GM23338 (cell line): ENCODE measurements around the gene PRRG1. TPM values are rescaled to one million over a fixed set of nuclear protein-coding genes. Genes with fewer than 3 reads are reported as not detected.

Experiments used
- ATAC-seq: fragments of 200-7000 bp; cut with Tn5 transposase; 3 replicates; pipeline ENCODE4 v1.9.1; 2020
- DNase-seq: peaks from one replicate; pipeline ENCODE4 v3.0.0-alpha.2; 2015; ENCODE audit warnings: low spot score
- H2AFZ ChIP-seq: fragments of 200-600 bp; sonication (generic); 2 replicates; pipeline ENCODE4 v1.8.0; 2016; ENCODE audit warnings: antibody characterized with exemption, mild to moderate bottlenecking, moderate library complexity
- H3F3A ChIP-seq: fragments of 200-600 bp; sonication (generic); replicated peaks from 2 replicates; pipeline ENCODE4 v1.8.0; 2017; ENCODE audit warnings: antibody characterized with exemption, mixed run types, low read depth
- H3K27ac ChIP-seq: fragments of 200-600 bp; sonication (generic); 2 replicates; pipeline ENCODE4 v1.6.1; 2016; ENCODE audit warnings: low read depth
- H3K27me3 ChIP-seq: fragments of 200-600 bp; sonication (generic); 2 replicates; pipeline ENCODE4 v1.8.0; 2016; ENCODE audit warnings: mild to moderate bottlenecking, mixed run types, moderate library complexity; ENCODE audit not compliant: insufficient read depth
- H3K36me3 ChIP-seq: fragments of 200-600 bp; sonication (generic); 2 replicates; pipeline ENCODE4 v1.8.0; 2016; ENCODE audit warnings: mild to moderate bottlenecking; ENCODE audit not compliant: insufficient read depth
- H3K4me1 ChIP-seq: fragments of 200-600 bp; sonication (generic); 2 replicates; pipeline ENCODE4 v1.8.0; 2016; ENCODE audit warnings: mild to moderate bottlenecking, moderate library complexity; ENCODE audit not compliant: insufficient read depth
- H3K4me2 ChIP-seq: fragments of 200-600 bp; sonication (generic); 2 replicates; pipeline ENCODE4 v1.7.1; 2017; ENCODE audit warnings: mixed run types
- H3K4me3 ChIP-seq: fragments of 200-600 bp; sonication (generic); 2 replicates; pipeline ENCODE4 v1.6.1; 2016; ENCODE audit warnings: mixed run types
- H3K79me2 ChIP-seq: fragments of 200-600 bp; sonication (generic); replicated peaks from 2 replicates; pipeline ENCODE4 v1.8.0; 2017; ENCODE audit warnings: mild to moderate bottlenecking; ENCODE audit not compliant: insufficient read depth
- H3K9me2 ChIP-seq: fragments of 200-600 bp; sonication (generic); 2 replicates; pipeline ENCODE4 v1.8.0; 2017; ENCODE audit not compliant: insufficient read depth
- H4K20me1 ChIP-seq: fragments of 200-600 bp; sonication (generic); replicated peaks from 2 replicates; pipeline ENCODE4 v1.8.0; 2017; ENCODE audit warnings: mild to moderate bottlenecking; ENCODE audit not compliant: insufficient read depth
- H3K27ac Mint-ChIP-seq: 2 replicates; pipeline ENCODE4 v1.8.0; 2020; ENCODE audit warnings: inconsistent platforms, mild to moderate bottlenecking, moderate library complexity, mixed read lengths
- H3K27me3 Mint-ChIP-seq: 3 replicates; pipeline ENCODE4 v1.8.0; 2022; ENCODE audit warnings: low read depth, mild to moderate bottlenecking, moderate library complexity, mixed read lengths, inconsistent platforms; ENCODE audit not compliant: insufficient read depth, poor library complexity
- H3K36me3 Mint-ChIP-seq: 3 replicates; pipeline ENCODE4 v1.8.0; 2021; ENCODE audit warnings: low read depth, mild to moderate bottlenecking, inconsistent platforms, moderate library complexity, mixed read lengths
- H3K4me1 Mint-ChIP-seq: 3 replicates; pipeline ENCODE4 v1.8.0; 2020; ENCODE audit warnings: mild to moderate bottlenecking, inconsistent platforms, mixed read lengths
- H3K4me3 Mint-ChIP-seq: 3 replicates; pipeline ENCODE4 v1.8.0; 2021; ENCODE audit warnings: moderate library complexity, mild to moderate bottlenecking, inconsistent platforms, mixed read lengths
- H3K9me3 Mint-ChIP-seq: 3 replicates; pipeline ENCODE4 v1.8.0; 2020; ENCODE audit warnings: moderate library complexity, mild to moderate bottlenecking, inconsistent platforms, mixed read lengths
- CREB1 ChIP-seq: fragments of 250-450 bp; sonication (Bioruptor Pico); IDR thresholded peaks from 2 replicates; pipeline ENCODE4 v1.5.0; 2020; ENCODE audit warnings: low read depth, mild to moderate bottlenecking, moderate library complexity
- CTCF ChIP-seq, 2 experiments: fragments of 200-600 bp in 1 of 2; sonication (generic) in 1 of 2; conservative IDR thresholded peaks; 2 replicates each; pipeline versions ENCODE4 v1.5.1 to v1.6.1; 2016 to 2017; ENCODE audit warnings: antibody characterized with exemption in 2 of 2, low read depth in 2 of 2, mild to moderate bottlenecking in 2 of 2, moderate library complexity in 1 of 2
- ETS1 ChIP-seq: IDR thresholded peaks from 2 replicates; pipeline ENCODE4 v1.6.1; 2016; ENCODE audit warnings: antibody characterized with exemption
- EZH2 ChIP-seq: fragments of 200-600 bp; sonication (generic); IDR thresholded peaks from one replicate; pipeline ENCODE4 v1.8.0; 2017; ENCODE audit warnings: antibody characterized with exemption, mild to moderate bottlenecking, low read depth; ENCODE audit not compliant: unreplicated experiment
- EZH2phosphoT487 ChIP-seq: fragments of 200-600 bp; sonication (generic); IDR thresholded peaks from one replicate; pipeline ENCODE4 v1.8.1; 2018; ENCODE audit warnings: antibody characterized with exemption; ENCODE audit not compliant: unreplicated experiment
- NANOG ChIP-seq: IDR thresholded peaks from 2 replicates; pipeline ENCODE4 v1.6.1; 2016; ENCODE audit warnings: antibody characterized with exemption, borderline replicate concordance
- POLR2AphosphoS5 ChIP-seq: IDR thresholded peaks from 2 replicates; pipeline ENCODE4 v1.6.1; 2016; ENCODE audit warnings: antibody characterized with exemption, low read depth
- REST ChIP-seq: IDR thresholded peaks from one replicate; pipeline ENCODE4 v1.6.1; 2018; ENCODE audit warnings: antibody characterized with exemption; ENCODE audit not compliant: unreplicated experiment
- STAT1 ChIP-seq: IDR thresholded peaks from one replicate; pipeline ENCODE4 v1.6.1; 2016; ENCODE audit warnings: antibody characterized with exemption; ENCODE audit not compliant: unreplicated experiment
- ZNF114 ChIP-seq: fragments of 250-450 bp; sonication (Bioruptor Pico); IDR thresholded peaks from 2 replicates; pipeline ENCODE4 v1.5.0; 2020; ENCODE audit warnings: mild to moderate bottlenecking, moderate library complexity
- ZNF331 ChIP-seq: fragments of 250-450 bp; sonication (Bioruptor Pico); IDR thresholded peaks from 2 replicates; pipeline ENCODE4 v1.5.0; 2020; ENCODE audit warnings: low read depth, mild to moderate bottlenecking, moderate library complexity
- ZNF462 ChIP-seq: fragments of 250-450 bp; sonication (Bioruptor Pico); IDR thresholded peaks from 2 replicates; pipeline ENCODE4 v1.5.0; 2020; ENCODE audit warnings: mild to moderate bottlenecking, moderate library complexity
- polyA plus RNA-seq: library from polyadenylated mRNA; unstranded; fragments of >200 nt; fragmentation: Nextera tagmentation; extraction: Ambion mirVana; gene quantifications from 2 replicates; pipeline ENCODE4 v1.2.1, GENCODE V29; 2016
- total RNA-seq: library from RNA; depleted of rRNA; stranded (reverse); fragments of >200 nt; shearing (Covaris generic); gene quantifications from 2 replicates; pipeline ENCODE4 v1.2.3, GENCODE V29; 2014

PRRG1 gene
- total and polyA plus RNA-seq, 2 experiments from 2014 or later = 3.8 to 10.8 TPM

GRCh38 chrX:37420756-37421155, 71.6 kb downstream of the PRRG1 start:
- TF ChIP-seq ZNF462 (CRISPR knock-in tag) (no peak), EZH2phosphoT487 (no peak), NANOG (no peak), CTCF (conservative IDR thresholded peaks at IDR 0.05; ENCODE audit: low read depth in 2 of 2) (no peak), ZNF114 (CRISPR knock-in tag) (no peak), REST (no peak), ETS1 (no peak), ZNF331 (CRISPR knock-in tag) (no peak), EZH2 (no peak), STAT1 (no peak), POLR2AphosphoS5 (no peak), CREB1 (no peak)

More at GRCh38 chrX:37420756-37421155, 71.6 kb downstream of the PRRG1 start:
- Histone ChIP-seq H2AFZ (no peak overlapping the region), H3K27ac (no peak overlapping the region), H3K4me2 (no peak overlapping the region), H3K36me3 (no peaks in the 10 kb centered on the region), H3F3A (no peaks in the 10 kb centered on the region), H3K4me3 (no peak overlapping the region), H3K9me2 (no peaks in the 10 kb centered on the region), H3K4me1 (no peaks in the 10 kb centered on the region; the same call in 1 of the 2 replicates), H3K79me2 (no peaks in the 10 kb centered on the region), H4K20me1 (no peaks in the 10 kb centered on the region), H3K27me3 (no peaks in the 10 kb centered on the region)
- no peaks in the 10 kb centered on the region for H3K27me3 Mint-ChIP-seq
- ATAC-seq (no peak), DNase-seq (no peak)
- H3K4me1 Mint-ChIP-seq = no peaks in the 10 kb centered on the region; the same call in 2 of the 3 replicates
- H3K27ac Mint-ChIP-seq = no peak overlapping the region
- H3K9me3 Mint-ChIP-seq = no peaks in the 10 kb centered on the region
- no peak overlapping the region for H3K4me3 Mint-ChIP-seq
- H3K36me3 Mint-ChIP-seq = no peaks in the 10 kb centered on the region
